Peyer's patch (tissue), 4 donors: Measurements from ENCODE around the gene ANKRD45. TPM values are rescaled to one million over a fixed set of nuclear protein-coding genes. Genes with fewer than 3 reads are reported as not detected.

Experiments
- DNase-seq, 3 donors: peaks; one replicate each; pipeline ENCODE4 v3.0.0-alpha.2; 2017 to 2019
- H3K27ac ChIP-seq, 4 donors: fragments of 200-600 bp; sonication (generic); one replicate each; pipeline ENCODE4 v1.5.1; 2016 to 2019
- H3K27me3 ChIP-seq, 2 donors: fragments of 200-600 bp; sonication (generic); one replicate each; pipeline ENCODE4 v1.5.1; 2019
- H3K36me3 ChIP-seq, 3 donors: fragments of 200-600 bp; sonication (generic); one replicate each; pipeline ENCODE4 v1.5.1; 2016 to 2019
- H3K4me1 ChIP-seq, 4 donors: fragments of 200-600 bp; sonication (generic); one replicate each; pipeline ENCODE4 v1.5.1; 2016 to 2019
- H3K4me3 ChIP-seq, 4 donors: fragments of 200-600 bp; sonication (generic); 1 replicate in 3 of 4; 2 replicates in 1 of 4; pipeline ENCODE4 v1.5.1; 2016 to 2019; ENCODE audit warnings: mild to moderate bottlenecking in 1 of 4
- H3K9me3 ChIP-seq, 4 donors: fragments of 200-600 bp; sonication (generic); one replicate each; pipeline ENCODE4 v1.5.1; 2016 to 2019; ENCODE audit warnings: mild to moderate bottlenecking in 1 of 4
- CTCF ChIP-seq, 6 experiments: fragments of 450-650 bp in 4 of 6; fragments of 200-600 bp in 2 of 6; sonication (generic) in 1 of 6; IDR thresholded peaks; one replicate each; pipeline ENCODE4 v1.5.1; 2017 to 2019; ENCODE audit warnings: antibody characterized with exemption in 6 of 6, mild to moderate bottlenecking in 3 of 6, moderate library complexity in 1 of 6
- POLR2A ChIP-seq, 2 donors: fragments of 450-650 bp; IDR thresholded peaks; one replicate each; pipeline ENCODE4 v1.5.1; 2017; ENCODE audit warnings: antibody characterized with exemption in 2 of 2, mild to moderate bottlenecking in 2 of 2, moderate library complexity in 2 of 2
- total RNA-seq, 4 donors: library from RNA; depleted of rRNA; stranded (reverse); fragments of >200 nt; gene quantifications; one replicate each; pipeline ENCODE4 v1.1.0, GENCODE V29; 2016

Gene ANKRD45
- total RNA-seq, 4 donors from 2014 or later = not detected

GRCh38 chr1:173581383-173582079 lies 88.1 kb downstream of the ANKRD45 start:
- Histone ChIP-seq H3K27me3 (no peaks in the 10 kb centered on the region), H3K27ac (no peak overlapping the region), H3K36me3 (no peaks in the 10 kb centered on the region), H3K4me3 (no peak overlapping the region), H3K4me1 (no peaks in the 10 kb centered on the region), H3K9me3 (no peaks in the 10 kb centered on the region)
- TF ChIP-seq POLR2A (IDR thresholded peaks at IDR 0.05) (no peak), CTCF (IDR thresholded peaks at IDR 0.05) (no peak)
- DNase-seq = no peak

GRCh38 chr1:173580658-173581057 lies 89.0 kb downstream of the ANKRD45 start:
- Histone ChIP-seq H3K9me3 (no peaks in the 10 kb centered on the region), H3K4me3 (no peak overlapping the region), H3K27ac (no peak overlapping the region), H3K36me3 (no peaks in the 10 kb centered on the region), H3K4me1 (no peaks in the 10 kb centered on the region), H3K27me3 (no peaks in the 10 kb centered on the region)
- TF ChIP-seq CTCF (IDR thresholded peaks at IDR 0.05) (no peak), POLR2A (IDR thresholded peaks at IDR 0.05) (no peak)
- DNase-seq = no peak

GRCh38 chr1:173580071-173580470 lies 89.6 kb downstream of the ANKRD45 start:
- Histone ChIP-seq H3K4me1 (no peaks in the 10 kb centered on the region), H3K4me3 (no peak overlapping the region), H3K27me3 (no peaks in the 10 kb centered on the region), H3K9me3 (no peaks in the 10 kb centered on the region), H3K27ac (no peak overlapping the region), H3K36me3 (no peaks in the 10 kb centered on the region)
- DNase-seq = no peak
- TF ChIP-seq CTCF (IDR thresholded peaks at IDR 0.05) (no peak), POLR2A (IDR thresholded peaks at IDR 0.05) (no peak)

- H3K36me3 ChIP-seq = no peaks in the 10 kb centered on the region
- H3K27ac ChIP-seq = no peak overlapping the region
- no peak overlapping the region for H3K4me3 ChIP-seq
- no peaks in the 10 kb centered on the region for H3K4me1 ChIP-seq
- no peak for TF ChIP-seq POLR2A (IDR thresholded peaks at IDR 0.05)
- no peak for TF ChIP-seq CTCF (IDR thresholded peaks at IDR 0.05)
- H3K27me3 ChIP-seq = no peaks in the 10 kb centered on the region
- no peaks in the 10 kb centered on the region for H3K9me3 ChIP-seq
- DNase-seq = no peak
Measured at GRCh38 chr1:173573596-173573995, 96.1 kb downstream of the ANKRD45 start.

GRCh38 chr1:173572201-173572873 lies 97.3 kb downstream of the ANKRD45 start:
- H3K4me3 ChIP-seq = no peak overlapping the region
- no peaks in the 10 kb centered on the region for H3K36me3 ChIP-seq
- H3K27me3 ChIP-seq = no peaks in the 10 kb centered on the region
- no peak overlapping the region for H3K27ac ChIP-seq
- H3K4me1 ChIP-seq = no peaks in the 10 kb centered on the region
- TF ChIP-seq CTCF (IDR thresholded peaks at IDR 0.05) (no peak), POLR2A (IDR thresholded peaks at IDR 0.05) (no peak)
- no peak for DNase-seq
- H3K9me3 ChIP-seq = no peaks in the 10 kb centered on the region
